ENCODE data around the gene METAP1. TPM values are rescaled to one million over a fixed set of nuclear protein-coding genes. Genes with fewer than 3 reads are reported as not detected.

METAP1 gene
- polyA plus RNA-seq, 2 of the 4 experiments (the other 2 are of a cell fraction) = 68.2 to 106 TPM

GRCh38 chr4:99059550-99059949, 64.0 kb downstream of the METAP1 start:
- Histone ChIP-seq H3K9me3 (no peaks in the 10 kb centered on the region), H3K4me3 (no peak overlapping the region), H3K4me1 (peaks cover 50% of the 10 kb centered on the region), H3K27ac (peak overlapping the region; percentile 77 to 92), H3K4me2 (peak overlapping the region; percentile 60)
- ChIA-PET POLR2A (no interaction called here), CTCF (interaction anchor here (1.1 to 7.4 kb wide), 2 partner anchors 65 to 592 kb away, joined by 3 to 79 read pairs; partner anchors contain the start of gene METAP1)
- TF ChIP-seq ZSCAN20 (CRISPR knock-in tag; IDR thresholded peaks at IDR 0.05) (no peak), HMGXB4 (CRISPR knock-in tag; IDR thresholded peaks at IDR 0.05; ENCODE audit: borderline replicate concordance) (no peak), USF2 (IDR thresholded peaks at IDR 0.05) (no peak), RCOR1 (IDR thresholded peaks at IDR 0.05; ENCODE audit: low read depth, low read length) (no peak), ZNF302 (CRISPR knock-in tag; IDR thresholded peaks at IDR 0.05) (no peak), PBX3 (IDR thresholded peaks at IDR 0.05) (no peak), FOSB (CRISPR knock-in tag; IDR thresholded peaks at IDR 0.05) (no peak), HDAC2 (IDR thresholded peaks at IDR 0.05) (no peak), ZFP36 (IDR thresholded peaks at IDR 0.05; ENCODE audit: borderline replicate concordance, partially characterized antibody) (no peak), ZC3H11A (IDR thresholded peaks at IDR 0.05) (no peak), FOSL2 (IDR thresholded peaks at IDR 0.05) (no peak), FOSL2 (CRISPR knock-in tag; IDR thresholded peaks at IDR 0.05) (no peak), KDM5A (IDR thresholded peaks at IDR 0.05) (no peak)
- no peak for ATAC-seq
- FAIRE-seq = no peak
- 93% methylated on average over 1 of the region's 1 CpG for WGBS (ENCODE audit: missing lambda C conversion rate)
- DNase-seq (ENCODE audit: low read depth in 1 of 2, low spot score in 1 of 2) = no peak

GRCh38 chr4:99061048-99061700, 65.7 kb downstream of the METAP1 start:
- H3K4me2 ChIP-seq = peak overlapping the region; percentile 60
- no peak for FAIRE-seq
- no peak overlapping the region for H3K4me3 ChIP-seq
- TF ChIP-seq HMGXB4 (CRISPR knock-in tag; IDR thresholded peaks at IDR 0.05; ENCODE audit: borderline replicate concordance) = no peak
- no peak for TF ChIP-seq RCOR1 (IDR thresholded peaks at IDR 0.05; ENCODE audit: low read depth, low read length)
- no peak for TF ChIP-seq USF2 (IDR thresholded peaks at IDR 0.05)
- no peak for TF ChIP-seq E2F6 (IDR thresholded peaks at IDR 0.05; ENCODE audit: borderline replicate concordance, low read depth)
- no peak for TF ChIP-seq ELK1 (IDR thresholded peaks at IDR 0.05; ENCODE audit: low read depth, low read length)
- no peak for TF ChIP-seq CTCF (IDR thresholded peaks at IDR 0.05)
- no peak for TF ChIP-seq HOXB13 (CRISPR knock-in tag; IDR thresholded peaks at IDR 0.05; ENCODE audit: low read depth)
- TF ChIP-seq ZNF302 (CRISPR knock-in tag; IDR thresholded peaks at IDR 0.05) = no peak
- TF ChIP-seq KDM1A (IDR thresholded peaks at IDR 0.05; ENCODE audit: low read depth) = no peak
- TF ChIP-seq BHLHE40 (IDR thresholded peaks at IDR 0.05; ENCODE audit: low read depth, low read length) = no peak
- TF ChIP-seq MAFK (IDR thresholded peaks at IDR 0.05; ENCODE audit: partially characterized antibody) = no peak
- no peak for TF ChIP-seq ZSCAN20 (CRISPR knock-in tag; IDR thresholded peaks at IDR 0.05)
- peaks cover 46% of the 10 kb centered on the region for H3K4me1 ChIP-seq
- ATAC-seq = no peak
- H3K9me3 ChIP-seq = no peaks in the 10 kb centered on the region
- POLR2A ChIA-PET = interaction anchor here (1.1 kb wide), 1 partner anchor 27 kb away, joined by 3 read pairs; no protein-coding TSS in a partner anchor
- CTCF ChIA-PET = interaction anchor here (1.3 kb wide), 1 partner anchor 66 kb away, joined by 3 read pairs; the partner anchor contains the start of gene METAP1
- no peak for DNase-seq (ENCODE audit: low read depth in 1 of 2, low spot score in 1 of 2)
- H3K27ac ChIP-seq = peak overlapping the region; percentile 77 to 92
- WGBS (ENCODE audit: missing lambda C conversion rate) = 83% methylated on average over 8 of the region's 8 CpGs

Data from A549 (cell line).